Measurements from ENCODE around the gene DENND1A. TPM values are rescaled to one million over a fixed set of nuclear protein-coding genes. Genes with fewer than 3 reads are reported as not detected.

Gene DENND1A
- total and polyA plus RNA-seq, 12 donors, result 7.3 to 36.7 (median 19.6) TPM

DNA sequence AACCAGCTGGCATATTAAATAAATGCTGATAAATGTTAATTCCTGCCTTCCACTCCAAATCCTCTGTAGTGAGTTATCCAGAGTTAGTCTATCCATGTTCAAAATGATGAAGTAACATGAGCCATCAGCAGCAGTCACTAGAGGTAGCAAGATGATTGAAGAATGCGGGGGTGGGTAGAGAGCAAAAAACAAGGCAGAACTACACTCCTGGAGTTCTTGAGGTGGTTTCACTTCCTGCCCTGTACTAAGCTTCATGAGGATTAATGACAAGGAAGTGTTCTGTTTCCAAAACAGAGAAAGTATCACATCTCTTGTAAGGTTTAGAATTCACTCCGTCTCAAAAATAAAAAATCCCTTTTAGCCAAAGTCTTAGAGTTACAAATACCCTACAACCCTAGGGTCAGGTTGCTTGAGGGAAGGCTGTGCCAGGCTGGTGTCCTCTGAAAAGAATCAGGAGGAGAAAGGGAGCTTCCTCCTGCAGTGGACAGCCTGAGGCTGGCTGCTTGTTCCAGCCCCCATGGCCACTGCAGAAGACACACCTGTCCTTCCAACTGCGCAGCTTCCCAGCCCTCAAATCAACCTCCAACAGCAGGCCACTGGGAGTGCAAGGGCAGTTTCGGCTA is 180.2 kb downstream of the DENND1A start:
- Histone ChIP-seq H3K4me3 (no peak overlapping the region), H3K27ac (peak overlapping the region in 1 of 5 donors; percentile 0), H3K27me3 (no peaks in the 10 kb centered on the region), H3K9me3 (replicated peaks in 1 of 3) (no peaks in the 10 kb centered on the region), H3K4me1 (replicated peaks in 1 of 2) (peaks cover 0 to 9% of the 10 kb centered on the region in 2 donors), H3K36me3 (replicated peaks in 1 of 2) (no peaks in the 10 kb centered on the region)
- 72 to 86% (median 82%) methylated on average over 3 to 4 of the region's 4 CpGs for WGBS, 4 donors
- intact Hi-C loops (cut with DNase I), result no loop called here
- TF ChIP-seq, protein P1, sequence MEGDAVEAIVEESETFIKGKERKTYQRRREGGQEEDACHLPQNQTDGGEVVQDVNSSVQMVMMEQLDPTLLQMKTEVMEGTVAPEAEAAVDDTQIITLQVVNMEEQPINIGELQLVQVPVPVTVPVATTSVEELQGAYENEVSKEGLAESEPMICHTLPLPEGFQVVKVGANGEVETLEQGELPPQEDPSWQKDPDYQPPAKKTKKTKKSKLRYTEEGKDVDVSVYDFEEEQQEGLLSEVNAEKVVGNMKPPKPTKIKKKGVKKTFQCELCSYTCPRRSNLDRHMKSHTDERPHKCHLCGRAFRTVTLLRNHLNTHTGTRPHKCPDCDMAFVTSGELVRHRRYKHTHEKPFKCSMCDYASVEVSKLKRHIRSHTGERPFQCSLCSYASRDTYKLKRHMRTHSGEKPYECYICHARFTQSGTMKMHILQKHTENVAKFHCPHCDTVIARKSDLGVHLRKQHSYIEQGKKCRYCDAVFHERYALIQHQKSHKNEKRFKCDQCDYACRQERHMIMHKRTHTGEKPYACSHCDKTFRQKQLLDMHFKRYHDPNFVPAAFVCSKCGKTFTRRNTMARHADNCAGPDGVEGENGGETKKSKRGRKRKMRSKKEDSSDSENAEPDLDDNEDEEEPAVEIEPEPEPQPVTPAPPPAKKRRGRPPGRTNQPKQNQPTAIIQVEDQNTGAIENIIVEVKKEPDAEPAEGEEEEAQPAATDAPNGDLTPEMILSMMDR (IDR thresholded peaks at IDR 0.05), result no peak
- TF ChIP-seq POLR2A (IDR thresholded peaks at IDR 0.05), result no peak
- no peak for DNase-seq

DNA sequence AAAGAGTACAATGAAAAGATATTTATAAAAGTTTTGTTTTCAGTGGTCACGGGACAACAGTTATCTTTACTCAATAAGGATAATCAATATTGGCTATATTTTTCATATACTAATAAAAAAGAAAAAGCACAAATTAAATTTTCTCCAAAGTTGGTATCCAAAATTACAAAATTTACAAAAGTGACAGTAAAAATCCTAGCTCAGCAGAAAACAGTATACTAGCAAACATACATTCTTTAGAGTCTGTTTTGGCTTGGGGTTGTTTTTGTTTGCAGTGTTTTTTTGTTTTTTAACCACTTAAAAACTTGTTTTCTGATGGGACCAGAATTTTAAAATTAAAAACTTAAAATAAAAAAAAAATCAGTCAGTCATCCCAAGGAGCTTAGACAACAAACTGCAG is 183.2 kb downstream of the DENND1A start:
- intact Hi-C loops (cut with DNase I), result no loop called here
- TF ChIP-seq POLR2A (IDR thresholded peaks at IDR 0.05), result no peak
- TF ChIP-seq, protein P1 (IDR thresholded peaks at IDR 0.05), result no peak
- Histone ChIP-seq H3K27ac (no peak overlapping the region), H3K4me3 (no peak overlapping the region), H3K36me3 (replicated peaks in 1 of 2) (no peaks in the 10 kb centered on the region), H3K9me3 (replicated peaks in 1 of 3) (no peaks in the 10 kb centered on the region), H3K4me1 (replicated peaks in 1 of 2) (peaks cover 0 to 22% of the 10 kb centered on the region in 2 donors), H3K27me3 (no peaks in the 10 kb centered on the region)
- WGBS, 4 donors, result 87 to 100% (median 97%) methylated on average over 1 of the region's 1 CpG
- DNase-seq, result no peak

DNA sequence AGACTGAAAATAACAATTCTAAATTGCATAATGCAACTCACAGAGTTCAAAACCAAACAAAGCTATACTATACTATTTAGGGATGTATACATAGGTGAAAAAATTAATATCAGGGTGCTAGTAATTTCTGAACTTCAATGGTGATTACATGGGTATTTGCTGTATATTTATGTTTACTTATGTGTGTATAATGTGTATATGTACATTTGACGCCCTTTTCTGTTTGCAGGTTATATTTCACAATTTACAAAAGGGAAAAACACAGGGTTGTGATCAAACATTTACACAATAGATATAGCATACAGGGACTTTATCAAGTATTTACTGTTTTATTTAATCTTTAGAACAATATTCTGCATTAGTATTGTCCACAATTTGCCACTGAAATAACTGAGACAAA is 184.0 kb downstream of the DENND1A start:
- Histone ChIP-seq H3K4me1 (replicated peaks in 1 of 2) (peaks cover 0 to 31% of the 10 kb centered on the region in 2 donors), H3K9me3 (replicated peaks in 1 of 3) (no peaks in the 10 kb centered on the region), H3K4me3 (no peak overlapping the region), H3K36me3 (replicated peaks in 1 of 2) (no peaks in the 10 kb centered on the region), H3K27me3 (no peaks in the 10 kb centered on the region), H3K27ac (no peak overlapping the region)
- 47 to 100% (median 99%) methylated on average over 1 of the region's 1 CpG for WGBS, 4 donors
- no peak for TF ChIP-seq POLR2A (IDR thresholded peaks at IDR 0.05)
- TF ChIP-seq, protein P1 (IDR thresholded peaks at IDR 0.05), result no peak
- no peak for DNase-seq
- intact Hi-C loops (cut with DNase I), result no loop called here

DNA sequence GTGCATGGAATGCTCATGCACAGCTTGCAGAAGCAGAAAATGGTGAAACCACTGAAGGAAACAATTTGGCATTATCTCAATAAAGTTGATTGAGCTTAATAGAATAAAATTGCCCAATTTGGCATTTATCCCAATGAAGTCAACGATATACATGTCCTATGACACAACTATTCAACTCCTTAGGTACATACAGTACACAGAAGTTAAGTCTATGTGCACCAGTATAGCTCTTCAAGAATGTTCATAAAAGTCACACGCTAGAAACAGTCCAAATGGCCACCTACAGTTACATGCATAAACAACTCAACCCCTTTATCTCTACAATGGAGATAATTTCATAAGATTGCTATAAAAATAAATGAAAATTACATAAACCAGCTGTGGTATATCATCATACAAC is 184.5 kb downstream of the DENND1A start:
- Histone ChIP-seq H3K4me3 (no peak overlapping the region), H3K36me3 (replicated peaks in 1 of 2) (no peaks in the 10 kb centered on the region), H3K27ac (no peak overlapping the region), H3K27me3 (no peaks in the 10 kb centered on the region), H3K9me3 (replicated peaks in 1 of 3) (no peaks in the 10 kb centered on the region), H3K4me1 (replicated peaks in 1 of 2) (peaks cover 0 to 31% of the 10 kb centered on the region in 2 donors)
- no peak for DNase-seq
- WGBS, 4 donors, result 69 to 93% (median 87%) methylated on average over 2 of the region's 2 CpGs
- TF ChIP-seq POLR2A (IDR thresholded peaks at IDR 0.05), result no peak
- TF ChIP-seq, protein P1 (IDR thresholded peaks at IDR 0.05), result no peak
- intact Hi-C loops (cut with DNase I), result no loop called here

Data from adrenal gland (tissue), 12 donors.